HepG2 (cell line): ENCODE data around the gene DIPK1C. TPM values are rescaled to one million over a fixed set of nuclear protein-coding genes. Genes with fewer than 3 reads are reported as not detected.
A peak's percentile ranks its signal among the peaks of the same experiment; 100 is the strongest.

Experiments used
- ATAC-seq: fragments of 200-7000 bp; cut with Tn5 transposase; 3 replicates; pipeline ENCODE4 v1.9.1; 2020; ENCODE audit warnings: mild to moderate bottlenecking, moderate library complexity
- BruUV-seq: library from RNA; stranded (reverse); fragments of 400-500 nt; replicated peaks from 2 replicates; lab custom pipeline; 2021; lab: Mats Ljungman, UMichigan
- CTCF ChIA-PET: fragments of 300-600 bp; formaldehyde crosslinking; extraction: SDS; loops from one replicate; lab custom pipeline; 2021; ENCODE audit warnings: low total read pairs, inconsistent platforms, low intra/inter-chr PET ratio; lab: Yijun Ruan, JAX
- POLR2A ChIA-PET: fragments of 350-600 bp; sonication (Branson Sonifier 250); formaldehyde crosslinking; loops from one replicate; lab custom pipeline; 2020; ENCODE audit warnings: antibody characterized with exemption, inconsistent platforms; lab: Yijun Ruan, JAX
- DNase-seq: peaks from one replicate; pipeline ENCODE4 v3.0.0-alpha.2; 2015; ENCODE audit warnings: low spot score
- FAIRE-seq: peaks from 3 replicates; lab custom pipeline; 2011; peaks lifted over from hg19 to GRCh38; lab: Jason Lieb, UNC
- H2AFZ ChIP-seq: one replicate; pipeline ENCODE4 v1.6.1; 2011; ENCODE audit warnings: low read length, inconsistent platforms
- H3K27ac ChIP-seq: fragments of 300-600 bp; 3 replicates; pipeline ENCODE4 v1.8.0; 2011; ENCODE audit warnings: mixed run types, mild to moderate bottlenecking, mixed read lengths, low read length, inconsistent platforms; ENCODE audit not compliant: insufficient read depth; ENCODE audit errors: extremely low read length
- H3K27me3 ChIP-seq, 2 experiments: fragments of 200-600 bp in 1 of 2; 2 replicates in 1 of 2; 3 replicates in 1 of 2; pipeline versions ENCODE4 v1.6.0 to v1.8.0; 2011; ENCODE audit warnings: low read length in 2 of 2, mild to moderate bottlenecking in 2 of 2, moderate library complexity in 2 of 2, inconsistent platforms in 1 of 2; ENCODE audit not compliant: insufficient read depth in 2 of 2, control insufficient read depth in 1 of 2
- H3K36me3 ChIP-seq, 2 experiments: fragments of 200-600 bp in 1 of 2; replicated peaks in 1 of 2; 2 replicates in 1 of 2; 3 replicates in 1 of 2; pipeline versions ENCODE4 v1.5.1 to v1.8.0; 2011; ENCODE audit warnings: low read length in 2 of 2, inconsistent platforms in 1 of 2; ENCODE audit not compliant: insufficient read depth in 2 of 2, control insufficient read depth in 1 of 2
- H3K4me1 ChIP-seq: 2 replicates; pipeline ENCODE4 v1.5.1; 2012; ENCODE audit warnings: low read length, inconsistent platforms; ENCODE audit not compliant: insufficient read depth
- H3K4me2 ChIP-seq: 2 replicates; pipeline ENCODE4 v1.6.0; 2011; ENCODE audit warnings: low read depth, low read length, inconsistent platforms
- H3K4me3 ChIP-seq, 3 experiments: fragments of 200-600 bp in 1 of 3; sonication (generic), shearing (Covaris generic) in 1 of 3; replicated peaks in 1 of 3; 2 replicates each; pipeline ENCODE4 v1.5.1; 2011 to 2016; ENCODE audit warnings: low read length in 3 of 3, inconsistent platforms in 2 of 3, low read depth in 2 of 3, mild to moderate bottlenecking in 2 of 3, control low read depth in 1 of 3, mixed read lengths in 1 of 3; ENCODE audit not compliant: insufficient read depth in 1 of 3
- H3K79me2 ChIP-seq: one replicate; pipeline ENCODE4 v1.6.1; 2011; ENCODE audit warnings: low read length, inconsistent platforms; ENCODE audit not compliant: insufficient read depth
- H3K9ac ChIP-seq: 2 replicates; pipeline ENCODE4 v1.6.0; 2011; ENCODE audit warnings: mild to moderate bottlenecking, low read depth, low read length, inconsistent platforms; ENCODE audit not compliant: insufficient read depth
- H3K9me3 ChIP-seq: 2 replicates; pipeline ENCODE4 v1.5.1; 2012; ENCODE audit warnings: mild to moderate bottlenecking, low read length
- H4K20me1 ChIP-seq: 2 replicates; pipeline ENCODE4 v1.6.0; 2011; ENCODE audit warnings: inconsistent platforms, mild to moderate bottlenecking, low read length, moderate library complexity; ENCODE audit not compliant: insufficient read depth
- BCL6 ChIP-seq: IDR thresholded peaks from 2 replicates; pipeline ENCODE4 v1.6.1; 2016; ENCODE audit warnings: missing genetic modification reagents, missing compliant biosample characterization
- NBN ChIP-seq: fragments of 450-650 bp; conservative IDR thresholded peaks from 2 replicates; pipeline ENCODE4 v1.6.1; 2017
- NFKB2 ChIP-seq: sonication (generic); formaldehyde crosslinking; IDR thresholded peaks from 2 replicates; pipeline ENCODE4 v1.4.0; 2020; ENCODE audit warnings: missing genetic modification reagents, borderline replicate concordance
- NR2F2 ChIP-seq: IDR thresholded peaks from 2 replicates; pipeline ENCODE4 v1.6.1; 2012; ENCODE audit warnings: low read depth, inconsistent platforms, borderline replicate concordance
- ZKSCAN8 ChIP-seq: IDR thresholded peaks from 2 replicates; pipeline ENCODE4 v1.6.1; 2016; ENCODE audit warnings: borderline replicate concordance, missing genetic modification reagents, missing compliant biosample characterization
- ZNF296 ChIP-seq: sonication (generic); formaldehyde crosslinking; conservative IDR thresholded peaks from 2 replicates; pipeline ENCODE4 v1.5.0; 2020; ENCODE audit warnings: mild to moderate bottlenecking, missing genetic modification reagents
- ZNF354B ChIP-seq: sonication (generic); formaldehyde crosslinking; IDR thresholded peaks from 2 replicates; pipeline ENCODE4 v1.8.0; 2022; ENCODE audit warnings: mild to moderate bottlenecking, missing genetic modification reagents
- ZNF660 ChIP-seq: sonication (generic); formaldehyde crosslinking; IDR thresholded peaks from 2 replicates; pipeline ENCODE4 v1.5.1; 2020; ENCODE audit warnings: mild to moderate bottlenecking, low read depth, missing genetic modification reagents, borderline replicate concordance
- WGBS: methylation state at CpG from one replicate; pipeline ENCODE4 v1.1.6; 2017; ENCODE audit warnings: low lambda C conversion rate; 5-methylcytosine and 5-hydroxymethylcytosine counted together
- in situ Hi-C: cut with HindIII; loops from 2 replicates; pipeline ENCODE4 v1.10.0; 2017; ENCODE audit warnings: low pct_unique_long_range_greater_than_20kb; ENCODE audit not compliant: extremely low pct_ligation_motif_present
- intact Hi-C: fragments of 100-400 bp; cut with micrococcal nuclease; formaldehyde crosslinking; loops from one replicate; pipeline ENCODE4 v1.10.0; 2022; ENCODE audit not compliant: unreplicated experiment
- polyA plus RNA-seq, 8 experiments: library from polyadenylated mRNA; depleted of rRNA in 3 of 8; stranded (reverse) in 7 of 8; unstranded in 1 of 8; fragments of >200 nt; fragmentation: Illumina TruSeq in 4 of 8; extraction: Trizol in 4 of 8; gene quantifications; 2 replicates each; pipeline versions ENCODE4 v1.2.1 to v1.2.3, GENCODE V29; 2011 to 2016; ENCODE audit warnings: low read depth in 4 of 8, missing spikeins in 1 of 8, mixed read lengths in 1 of 8; ENCODE audit not compliant: insufficient read depth in 1 of 8
- total RNA-seq, 5 experiments: library from RNA; depleted of rRNA; stranded (reverse); fragments of >200 nt; fragmentation: Illumina TruSeq; extraction: Trizol; gene quantifications; 2 replicates each; pipeline ENCODE4 v1.2.3, GENCODE V29; 2016; ENCODE audit warnings: low read depth in 1 of 5
- TF ChIP-seq, protein P1 (sequence below): sonication (generic); formaldehyde crosslinking; IDR thresholded peaks from 2 replicates; pipeline ENCODE4 v1.8.1; 2023; ENCODE audit warnings: mild to moderate bottlenecking, missing genetic modification reagents

The DIPK1C gene
- total and polyA plus RNA-seq, 2 of the 13 experiments (the other 11 are each of a cell fraction or from before 2014, with no cell fraction given): 1.8 TPM; not detected in 1

- Histone ChIP-seq H2AFZ (no peak overlapping the region), H3K79me2 (peaks cover 32% of the 10 kb centered on the region), H4K20me1 (peaks cover 4% of the 10 kb centered on the region; the same call in 1 of the 2 replicates), H3K9ac (no peak overlapping the region; the same call in 1 of the 2 replicates), H3K4me3 (peak overlapping the region in 2 of 3 experiments; percentile 84 to 90; a peak in 1 of 6 replicates), H3K4me1 (peaks cover 41% of the 10 kb centered on the region), H3K27me3 (no peaks in the 10 kb centered on the region; a peak in 1 of 5 replicates), H3K27ac (no peak overlapping the region), H3K9me3 (no peaks in the 10 kb centered on the region), H3K36me3 (peaks cover 6 to 18% of the 10 kb centered on the region in 2 experiments), H3K4me2 (peak overlapping the region; percentile 83)
- FAIRE-seq (no peak), DNase-seq (no peak), ATAC-seq (no peak)
- POLR2A ChIA-PET: interaction anchor here (3.2 kb wide), 1 partner anchor 44 kb away, joined by 59 read pairs; no protein-coding TSS in a partner anchor
- CTCF ChIA-PET: no interaction called here
- no TSS peak for BruUV-seq
- 87% methylated on average over 3 of the region's 3 CpGs for WGBS
- in situ Hi-C loops (loop anchor here (5.0 to 25.0 kb wide), 2 partner anchors 45 to 310 kb away; no protein-coding TSS in a partner anchor), intact Hi-C loops (loop anchor here (1.0 to 5.0 kb wide), 3 partner anchors 45 to 350 kb away; partner anchors contain the start of genes FBXO15, TIMM21 and ZNF407)
- TF ChIP-seq NFKB2 (no peak), BCL6 (no peak), ZNF354B (CRISPR knock-in tag) (no peak), ZKSCAN8 (CRISPR knock-in tag) (no peak), NBN (no peak), ZNF660 (CRISPR knock-in tag) (no peak), ZNF296 (no peak), NR2F2 (no peak)
- TF ChIP-seq, protein P1, sequence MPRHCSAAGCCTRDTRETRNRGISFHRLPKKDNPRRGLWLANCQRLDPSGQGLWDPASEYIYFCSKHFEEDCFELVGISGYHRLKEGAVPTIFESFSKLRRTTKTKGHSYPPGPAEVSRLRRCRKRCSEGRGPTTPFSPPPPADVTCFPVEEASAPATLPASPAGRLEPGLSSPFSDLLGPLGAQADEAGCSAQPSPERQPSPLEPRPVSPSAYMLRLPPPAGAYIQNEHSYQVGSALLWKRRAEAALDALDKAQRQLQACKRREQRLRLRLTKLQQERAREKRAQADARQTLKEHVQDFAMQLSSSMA (CRISPR knock-in tag): no peak
Measured at GRCh38 chr18:74497778-74498177, 40.7 kb upstream of the DIPK1C start.
